Hair follicular keratinocyte (primary cell): ENCODE data around the gene SUZ12. TPM values are rescaled to one million over a fixed set of nuclear protein-coding genes. Genes with fewer than 3 reads are reported as not detected.

Experiments used
- total RNA-seq: library from RNA; depleted of rRNA; stranded (reverse); fragments of >200 nt; gene quantifications from 2 replicates; pipeline ENCODE4 v1.2.3, GENCODE V29; 2015

SUZ12 gene
- 9.3 and 10.0 TPM in 2 replicates for total RNA-seq

DNA sequence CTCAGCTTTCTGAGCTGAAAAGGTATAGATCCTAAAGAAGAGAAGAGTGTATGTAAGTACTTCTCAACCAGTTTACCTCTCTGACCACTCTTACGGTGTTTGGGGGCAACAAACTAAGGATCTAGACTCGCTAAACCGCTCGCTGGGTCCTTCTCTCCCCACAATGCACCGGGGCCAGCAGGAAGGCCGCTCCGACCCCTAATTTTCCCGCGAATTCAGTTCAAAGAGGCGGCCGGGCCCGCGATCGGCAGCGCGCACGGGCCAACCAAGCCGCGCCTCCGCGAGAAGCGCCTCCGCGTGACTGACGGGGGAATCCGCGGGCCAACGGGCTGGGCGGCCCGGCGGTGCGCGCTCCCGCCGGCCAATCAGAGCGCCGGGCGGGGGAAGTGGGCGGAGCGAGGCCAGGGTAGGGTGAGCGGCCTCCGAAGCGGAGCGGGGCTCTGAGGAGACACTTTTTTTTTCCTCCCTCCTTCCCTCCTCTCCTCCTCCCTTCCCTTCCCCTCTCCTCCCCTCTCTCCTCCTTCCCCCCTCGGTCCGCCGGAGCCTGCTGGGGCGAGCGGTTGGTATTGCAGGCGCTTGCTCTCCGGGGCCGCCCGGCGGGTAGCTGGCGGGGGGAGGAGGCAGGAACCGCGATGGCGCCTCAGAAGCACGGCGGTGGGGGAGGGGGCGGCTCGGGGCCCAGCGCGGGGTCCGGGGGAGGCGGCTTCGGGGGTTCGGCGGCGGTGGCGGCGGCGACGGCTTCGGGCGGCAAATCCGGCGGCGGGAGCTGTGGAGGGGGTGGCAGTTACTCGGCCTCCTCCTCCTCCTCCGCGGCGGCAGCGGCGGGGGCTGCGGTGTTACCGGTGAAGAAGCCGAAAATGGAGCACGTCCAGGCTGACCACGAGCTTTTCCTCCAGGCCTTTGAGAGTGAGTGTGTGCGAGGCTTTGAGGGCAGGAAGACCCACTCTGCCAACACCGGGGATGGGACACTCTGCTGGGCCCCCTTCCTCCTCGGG, at the start of gene SUZ12:
Gene SUZ12 (plus strand): TSS at position 393 of the 995 bp plus-strand sequence. CDS start 240 bp downstream, at position 633.

GRCh38 chr17:32006957-32007462, 70.2 kb downstream of the SUZ12 start, which contains the start of gene LRRC37B:
Gene LRRC37B, plus strand, starts transcription at chr17:32007383. Its CDS starts 14,010 bp downstream, at chr17:32021393.

Other genes with a start within 250 kb of the SUZ12 start
- gene COPRS, start 77.8 kb upstream of the SUZ12 start, total RNA-seq = 53.4 and 99.4 TPM in 2 replicates
- gene UTP6, start 35.3 kb upstream of the SUZ12 start, total RNA-seq = 18.4 and 35.2 TPM in 2 replicates
- gene LRRC37B, start 70.4 kb downstream of the SUZ12 start, total RNA-seq = 1.5 and 8.6 TPM in 2 replicates
- 22.3 and 23.8 TPM in 2 replicates for gene RHOT1, start 205.5 kb downstream of the SUZ12 start, total RNA-seq